DND-41 (cell line): ENCODE results near the gene RCAN1.

Experiments used
- ATAC-seq: fragments of 200-7000 bp; cut with Tn5 transposase; 3 replicates; pipeline ENCODE4 v1.9.1; 2021; ENCODE audit warnings: low read depth; ENCODE audit not compliant: insufficient read depth
- DNase-seq: peaks from one replicate; pipeline ENCODE4 v3.0.0-alpha.2; 2020
- H2AFZ ChIP-seq: 2 replicates; pipeline ENCODE4 v1.6.0; 2012; ENCODE audit warnings: low read depth, low read length
- H3K27ac ChIP-seq: 2 replicates; pipeline ENCODE4 v1.5.1; 2012; ENCODE audit warnings: low read length, inconsistent platforms
- H3K27me3 ChIP-seq: fragments of 200-600 bp; sonication (generic); 2 replicates; pipeline ENCODE4 v1.6.0; 2012; ENCODE audit warnings: low read length, mild to moderate bottlenecking, inconsistent platforms; ENCODE audit not compliant: insufficient read depth, poor library complexity
- H3K36me3 ChIP-seq: 2 replicates; pipeline ENCODE4 v1.5.1; 2012; ENCODE audit warnings: low read length, inconsistent platforms; ENCODE audit not compliant: insufficient read depth
- H3K4me1 ChIP-seq: 2 replicates; pipeline ENCODE4 v1.5.1; 2012; ENCODE audit warnings: mild to moderate bottlenecking, low read length; ENCODE audit not compliant: insufficient read depth
- H3K4me2 ChIP-seq: 2 replicates; pipeline ENCODE4 v1.6.0; 2012; ENCODE audit warnings: mild to moderate bottlenecking, moderate library complexity, low read length, inconsistent platforms; ENCODE audit not compliant: insufficient read depth
- H3K4me3 ChIP-seq, 2 experiments: fragments of 200-600 bp in 1 of 2; shearing (Covaris generic) in 1 of 2; 2 replicates each; pipeline ENCODE4 v1.5.1; 2012 to 2016; ENCODE audit warnings: inconsistent platforms in 2 of 2, low read length in 2 of 2, mild to moderate bottlenecking in 2 of 2, low read depth in 1 of 2, moderate library complexity in 1 of 2
- H3K79me2 ChIP-seq: 2 replicates; pipeline ENCODE4 v1.6.0; 2012; ENCODE audit warnings: low read length, inconsistent platforms; ENCODE audit not compliant: insufficient read depth
- H3K9ac ChIP-seq: 2 replicates; pipeline ENCODE4 v1.6.0; 2012; ENCODE audit warnings: low read depth, mild to moderate bottlenecking, inconsistent platforms, low read length, moderate library complexity
- H3K9me3 ChIP-seq: 2 replicates; pipeline ENCODE4 v1.5.1; 2012; ENCODE audit warnings: low read length, moderate library complexity, mild to moderate bottlenecking, inconsistent platforms; ENCODE audit not compliant: insufficient read depth, severe bottlenecking
- H4K20me1 ChIP-seq: 2 replicates; pipeline ENCODE4 v1.6.0; 2012; ENCODE audit warnings: low read length; ENCODE audit not compliant: insufficient read depth
- EZH2 ChIP-seq: IDR thresholded peaks from 3 replicates; pipeline ENCODE4 v1.6.1; 2012; ENCODE audit warnings: borderline replicate concordance, low read depth, mild to moderate bottlenecking, moderate library complexity, low read length, inconsistent platforms; ENCODE audit not compliant: severe bottlenecking
- TF ChIP-seq, protein P1 (sequence below): IDR thresholded peaks from 2 replicates; pipeline ENCODE4 v1.5.1; 2012; ENCODE audit warnings: borderline replicate concordance, low read length, moderate library complexity, mild to moderate bottlenecking; ENCODE audit not compliant: poor library complexity, severe bottlenecking; ENCODE audit errors: extremely low read depth

The RCAN1 gene

DNA sequence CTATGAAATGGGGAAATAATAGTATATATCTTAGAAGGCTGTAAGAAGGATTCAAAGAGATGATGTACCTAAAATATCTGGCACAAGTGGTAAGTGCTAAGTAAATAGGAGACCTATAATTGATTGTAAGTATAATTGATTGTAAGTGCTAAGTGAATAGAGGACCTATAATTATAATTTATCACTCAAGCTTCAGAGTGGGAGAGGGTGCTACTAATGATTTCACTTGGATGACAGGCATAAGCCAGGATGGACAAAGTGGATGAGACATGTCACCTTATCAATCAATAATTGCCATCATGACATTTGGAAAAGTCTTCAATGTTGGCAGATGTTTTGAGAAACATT is 11.2 kb downstream of the RCAN1 start:
- Histone ChIP-seq H3K27me3 (no peaks in the 10 kb centered on the region), H3K36me3 (no peaks in the 10 kb centered on the region), H3K4me1 (no peaks in the 10 kb centered on the region), H3K79me2 (peaks cover 86% of the 10 kb centered on the region), H4K20me1 (peaks cover 19% of the 10 kb centered on the region; the same call in 1 of the 2 replicates), H2AFZ (no peak overlapping the region), H3K4me2 (no peak overlapping the region), H3K9me3 (no peaks in the 10 kb centered on the region), H3K27ac (no peak overlapping the region), H3K4me3 (no peak overlapping the region), H3K9ac (no peak overlapping the region)
- ATAC-seq = no peak
- no peak for DNase-seq
- TF ChIP-seq, protein P1, sequence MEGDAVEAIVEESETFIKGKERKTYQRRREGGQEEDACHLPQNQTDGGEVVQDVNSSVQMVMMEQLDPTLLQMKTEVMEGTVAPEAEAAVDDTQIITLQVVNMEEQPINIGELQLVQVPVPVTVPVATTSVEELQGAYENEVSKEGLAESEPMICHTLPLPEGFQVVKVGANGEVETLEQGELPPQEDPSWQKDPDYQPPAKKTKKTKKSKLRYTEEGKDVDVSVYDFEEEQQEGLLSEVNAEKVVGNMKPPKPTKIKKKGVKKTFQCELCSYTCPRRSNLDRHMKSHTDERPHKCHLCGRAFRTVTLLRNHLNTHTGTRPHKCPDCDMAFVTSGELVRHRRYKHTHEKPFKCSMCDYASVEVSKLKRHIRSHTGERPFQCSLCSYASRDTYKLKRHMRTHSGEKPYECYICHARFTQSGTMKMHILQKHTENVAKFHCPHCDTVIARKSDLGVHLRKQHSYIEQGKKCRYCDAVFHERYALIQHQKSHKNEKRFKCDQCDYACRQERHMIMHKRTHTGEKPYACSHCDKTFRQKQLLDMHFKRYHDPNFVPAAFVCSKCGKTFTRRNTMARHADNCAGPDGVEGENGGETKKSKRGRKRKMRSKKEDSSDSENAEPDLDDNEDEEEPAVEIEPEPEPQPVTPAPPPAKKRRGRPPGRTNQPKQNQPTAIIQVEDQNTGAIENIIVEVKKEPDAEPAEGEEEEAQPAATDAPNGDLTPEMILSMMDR = no peak
- TF ChIP-seq EZH2 = no peak

- no peak overlapping the region for H3K4me3 ChIP-seq
- H3K79me2 ChIP-seq = peaks cover 86% of the 10 kb centered on the region
- no peaks in the 10 kb centered on the region for H3K36me3 ChIP-seq
- TF ChIP-seq, protein P1 = peak; percentile 34
- TF ChIP-seq EZH2 = no peak
- ATAC-seq (peak; percentile 71; the same call in 2 of the 3 replicates), DNase-seq (peak; percentile 48)
- H3K4me2 ChIP-seq = no peak overlapping the region
- H3K27ac ChIP-seq = no peak overlapping the region
- H4K20me1 ChIP-seq = peaks cover 19% of the 10 kb centered on the region; the same call in 1 of the 2 replicates
- no peaks in the 10 kb centered on the region for H3K4me1 ChIP-seq
- no peaks in the 10 kb centered on the region for H3K27me3 ChIP-seq
- no peak overlapping the region for H3K9ac ChIP-seq
- no peaks in the 10 kb centered on the region for H3K9me3 ChIP-seq
- H2AFZ ChIP-seq = no peak overlapping the region
Measured at GRCh38 chr21:34603002-34603709, 11.8 kb downstream of the RCAN1 start.

DNA sequence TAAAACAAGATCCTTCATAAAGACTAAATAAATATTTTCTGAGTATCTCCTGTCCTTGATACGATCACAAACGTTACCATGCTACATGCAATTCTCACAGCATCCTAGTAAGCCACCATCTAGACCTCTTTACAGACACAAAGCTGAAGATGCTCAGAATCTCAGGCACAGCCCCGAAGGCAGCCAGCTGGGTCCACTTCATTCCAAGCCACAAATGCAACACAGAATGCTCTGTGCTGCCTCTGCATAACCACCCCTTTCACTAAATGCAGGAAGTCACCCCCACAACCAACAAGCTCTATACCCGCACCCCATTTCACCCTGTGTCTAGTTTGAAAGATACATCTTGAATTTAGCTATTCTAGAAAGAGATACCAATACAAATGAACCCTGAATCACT is 12.9 kb downstream of the RCAN1 start:
- no peaks in the 10 kb centered on the region for H3K27me3 ChIP-seq
- TF ChIP-seq, protein P1 = no peak
- TF ChIP-seq EZH2 = no peak
- H3K4me1 ChIP-seq = no peaks in the 10 kb centered on the region
- DNase-seq (no peak), ATAC-seq (no peak)
- H3K36me3 ChIP-seq = no peaks in the 10 kb centered on the region
- no peak overlapping the region for H3K9ac ChIP-seq
- H3K4me3 ChIP-seq = no peak overlapping the region
- peaks cover 85% of the 10 kb centered on the region for H3K79me2 ChIP-seq
- H3K9me3 ChIP-seq = no peaks in the 10 kb centered on the region
- H3K27ac ChIP-seq = no peak overlapping the region
- peaks cover 21% of the 10 kb centered on the region; the same call in 1 of the 2 replicates for H4K20me1 ChIP-seq
- H2AFZ ChIP-seq = no peak overlapping the region
- H3K4me2 ChIP-seq = no peak overlapping the region
